Measurements from ENCODE around the gene MMP19.

Gene MMP19

GRCh38 chr12:55812088-55812487 lies 30.6 kb downstream of the MMP19 start:
- no peak for FAIRE-seq

- no peak for FAIRE-seq
Measured at GRCh38 chr12:55809274-55809673, 33.5 kb downstream of the MMP19 start.

GRCh38 chr12:55806982-55807381 lies 35.8 kb downstream of the MMP19 start:
- no peak for FAIRE-seq

- FAIRE-seq: no peak
Measured at GRCh38 chr12:55797550-55797949, 45.2 kb downstream of the MMP19 start.

- FAIRE-seq: peak; percentile 63
Measured at GRCh38 chr12:55797068-55797467, 45.7 kb downstream of the MMP19 start.

GRCh38 chr12:55795950-55796349 lies 46.8 kb downstream of the MMP19 start:
- no peak for FAIRE-seq

GRCh38 chr12:55789893-55790292 lies 52.8 kb downstream of the MMP19 start:
- FAIRE-seq: no peak

GRCh38 chr12:55789171-55789570 lies 53.6 kb downstream of the MMP19 start:
- FAIRE-seq: no peak

GRCh38 chr12:55788546-55788945 lies 54.2 kb downstream of the MMP19 start:
- no peak for FAIRE-seq

All from endometrium (tissue), 2 donors.